ENCODE results near the gene FANCI. TPM values are rescaled to one million over a fixed set of nuclear protein-coding genes. Genes with fewer than 3 reads are reported as not detected.
A peak's percentile ranks its signal among the peaks of the same experiment; 100 is the strongest.

The FANCI gene
- total RNA-seq, 1 donor from 2014 or later: 28.6 TPM

DNA sequence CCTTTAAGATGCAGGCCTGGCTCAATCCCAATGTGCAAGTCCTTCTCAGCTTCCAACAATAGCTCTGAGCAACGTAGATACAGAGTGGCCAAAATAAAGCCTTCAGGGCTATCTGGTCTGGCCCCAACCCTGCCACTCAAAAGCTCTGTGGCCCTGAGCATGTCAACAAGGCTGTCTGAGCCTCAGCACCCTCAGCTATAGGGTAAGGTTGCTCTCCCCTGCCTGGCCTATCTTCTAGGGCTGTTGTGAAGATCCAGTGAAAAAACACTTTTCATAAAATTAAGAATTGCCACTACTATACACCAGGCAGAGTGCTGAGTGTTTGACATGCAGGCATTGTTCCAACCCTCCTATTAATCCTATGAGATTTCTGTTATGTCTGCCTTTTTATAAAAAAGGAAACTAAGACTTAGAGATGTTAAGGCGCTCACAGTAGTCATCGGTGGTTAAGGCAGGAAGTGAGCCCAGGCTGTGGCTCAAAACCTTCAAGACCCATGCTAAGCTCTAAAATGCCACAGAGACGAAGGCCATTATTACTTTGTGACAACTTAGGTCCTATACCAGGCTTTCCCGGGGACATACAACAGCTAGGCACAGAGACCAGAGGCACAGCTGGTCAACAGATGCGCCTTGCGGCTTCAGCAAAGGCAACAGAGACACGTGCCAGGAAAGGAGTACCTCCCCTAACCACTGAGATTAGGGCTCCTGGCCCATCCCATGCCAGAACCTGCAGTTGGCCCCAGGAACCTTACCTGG lies 85.7 kb downstream of the FANCI start:
- Mint-ChIP-seq H3K27me3 (ENCODE audit: unreplicated experiment) (peaks cover 6% of the 10 kb centered on the region), H3K36me3 (ENCODE audit: low read depth, unreplicated experiment) (peaks cover 50% of the 10 kb centered on the region), H3K9me3 (ENCODE audit: unreplicated experiment) (no peaks in the 10 kb centered on the region), H3K4me1 (ENCODE audit: unreplicated experiment) (peaks cover 23% of the 10 kb centered on the region), H3K4me3 (ENCODE audit: unreplicated experiment) (no peak overlapping the region), H3K27ac (ENCODE audit: unreplicated experiment) (no peak overlapping the region)
- no peak for DNase-seq (ENCODE audit: low spot score)
- TF ChIP-seq, protein P1, sequence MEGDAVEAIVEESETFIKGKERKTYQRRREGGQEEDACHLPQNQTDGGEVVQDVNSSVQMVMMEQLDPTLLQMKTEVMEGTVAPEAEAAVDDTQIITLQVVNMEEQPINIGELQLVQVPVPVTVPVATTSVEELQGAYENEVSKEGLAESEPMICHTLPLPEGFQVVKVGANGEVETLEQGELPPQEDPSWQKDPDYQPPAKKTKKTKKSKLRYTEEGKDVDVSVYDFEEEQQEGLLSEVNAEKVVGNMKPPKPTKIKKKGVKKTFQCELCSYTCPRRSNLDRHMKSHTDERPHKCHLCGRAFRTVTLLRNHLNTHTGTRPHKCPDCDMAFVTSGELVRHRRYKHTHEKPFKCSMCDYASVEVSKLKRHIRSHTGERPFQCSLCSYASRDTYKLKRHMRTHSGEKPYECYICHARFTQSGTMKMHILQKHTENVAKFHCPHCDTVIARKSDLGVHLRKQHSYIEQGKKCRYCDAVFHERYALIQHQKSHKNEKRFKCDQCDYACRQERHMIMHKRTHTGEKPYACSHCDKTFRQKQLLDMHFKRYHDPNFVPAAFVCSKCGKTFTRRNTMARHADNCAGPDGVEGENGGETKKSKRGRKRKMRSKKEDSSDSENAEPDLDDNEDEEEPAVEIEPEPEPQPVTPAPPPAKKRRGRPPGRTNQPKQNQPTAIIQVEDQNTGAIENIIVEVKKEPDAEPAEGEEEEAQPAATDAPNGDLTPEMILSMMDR (IDR thresholded peaks at IDR 0.05; ENCODE audit: unreplicated experiment): no peak

DNA sequence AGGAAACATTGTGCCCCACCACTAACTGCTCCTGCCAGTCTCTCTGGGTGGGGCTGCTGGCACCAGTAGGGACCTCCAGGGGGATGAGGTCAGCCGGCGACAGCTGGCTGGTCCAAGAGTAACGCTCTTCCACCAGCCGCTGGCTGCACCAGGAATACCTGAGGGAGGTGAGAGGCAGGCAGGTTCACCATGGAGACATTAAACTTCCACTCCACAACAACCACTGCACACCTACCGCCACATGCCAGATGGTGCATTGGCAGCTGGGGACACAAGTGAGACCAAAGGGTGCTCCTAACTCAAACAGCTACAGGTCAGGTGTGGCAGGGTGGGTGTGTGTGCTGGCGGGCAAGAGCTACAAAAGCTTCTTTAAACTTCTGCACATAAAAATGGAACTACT lies 86.3 kb downstream of the FANCI start:
- TF ChIP-seq, protein P1 (IDR thresholded peaks at IDR 0.05; ENCODE audit: unreplicated experiment): no peak
- peaks cover 48% of the 10 kb centered on the region for H3K36me3 Mint-ChIP-seq (ENCODE audit: low read depth, unreplicated experiment)
- H3K27ac Mint-ChIP-seq (ENCODE audit: unreplicated experiment): no peak overlapping the region
- H3K9me3 Mint-ChIP-seq (ENCODE audit: unreplicated experiment): no peaks in the 10 kb centered on the region
- no peak for DNase-seq (ENCODE audit: low spot score)
- H3K4me1 Mint-ChIP-seq (ENCODE audit: unreplicated experiment): peaks cover 24% of the 10 kb centered on the region
- no peak overlapping the region for H3K4me3 Mint-ChIP-seq (ENCODE audit: unreplicated experiment)
- H3K27me3 Mint-ChIP-seq (ENCODE audit: unreplicated experiment): peaks cover 10% of the 10 kb centered on the region

DNA sequence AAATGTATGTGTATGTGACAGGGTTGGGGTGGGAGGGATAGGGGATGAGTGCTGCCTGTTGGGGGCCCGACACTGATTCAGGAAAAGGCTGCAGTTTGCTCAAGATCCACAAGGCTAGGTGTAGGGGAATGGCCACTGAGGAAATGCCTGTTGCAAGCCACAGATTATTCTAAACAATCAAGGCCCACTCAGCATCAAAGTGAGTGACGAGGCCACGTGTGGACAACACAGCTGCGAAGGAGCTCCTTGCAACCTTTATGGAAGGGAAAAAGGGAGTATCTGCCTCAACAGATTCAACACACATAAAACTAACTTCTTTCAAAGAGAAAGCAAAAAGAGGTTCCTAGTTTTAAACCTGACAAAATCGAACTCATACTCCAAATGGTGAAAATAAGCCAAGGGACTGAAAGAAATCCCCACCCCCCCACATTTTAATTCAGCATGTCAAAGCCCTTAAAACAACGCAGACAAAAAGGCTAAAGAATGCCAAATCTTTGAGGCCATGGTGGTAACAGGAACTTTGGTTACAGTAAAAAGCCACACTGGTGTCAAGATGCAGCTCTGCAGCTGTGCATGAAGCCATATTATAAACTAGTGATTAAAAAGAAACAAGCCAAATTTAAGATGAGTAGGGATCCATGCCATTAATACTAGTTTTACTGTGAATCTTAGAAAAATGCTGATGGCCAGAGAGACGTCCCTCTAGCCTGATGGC lies 87.3 kb downstream of the FANCI start:
- no peak overlapping the region for H3K4me3 Mint-ChIP-seq (ENCODE audit: unreplicated experiment)
- DNase-seq (ENCODE audit: low spot score): no peak

GRCh38 chr15:89332446-89332845 lies 88.7 kb downstream of the FANCI start:
- Mint-ChIP-seq H3K4me1 (ENCODE audit: unreplicated experiment) (peaks cover 28% of the 10 kb centered on the region), H3K9me3 (ENCODE audit: unreplicated experiment) (no peaks in the 10 kb centered on the region), H3K36me3 (ENCODE audit: low read depth, unreplicated experiment) (peaks cover 35% of the 10 kb centered on the region), H3K27me3 (ENCODE audit: unreplicated experiment) (peaks cover 17% of the 10 kb centered on the region), H3K27ac (ENCODE audit: unreplicated experiment) (no peak overlapping the region), H3K4me3 (ENCODE audit: unreplicated experiment) (peak overlapping the region; percentile 80)
- DNase-seq (ENCODE audit: low spot score): peak; percentile 47
- TF ChIP-seq, protein P1 (IDR thresholded peaks at IDR 0.05; ENCODE audit: unreplicated experiment): peak; percentile 58

More for the DNA sequence above, 87.3 kb downstream of the FANCI start:
- Mint-ChIP-seq H3K9me3 (ENCODE audit: unreplicated experiment) (no peaks in the 10 kb centered on the region), H3K27ac (ENCODE audit: unreplicated experiment) (peak overlapping the region; percentile 62), H3K36me3 (ENCODE audit: low read depth, unreplicated experiment) (peaks cover 46% of the 10 kb centered on the region), H3K4me1 (ENCODE audit: unreplicated experiment) (peaks cover 28% of the 10 kb centered on the region), H3K27me3 (ENCODE audit: unreplicated experiment) (peaks cover 14% of the 10 kb centered on the region)
- TF ChIP-seq, protein P1 (IDR thresholded peaks at IDR 0.05; ENCODE audit: unreplicated experiment): no peak
